B cell (primary cell): ENCODE data around the gene TFF2. TPM values are rescaled to one million over a fixed set of nuclear protein-coding genes. Genes with fewer than 3 reads are reported as not detected.

Source experiments
- ATAC-seq: fragments of 200-7000 bp; cut with Tn5 transposase; one replicate; pipeline ENCODE4 v1.10.0; 2021; ENCODE audit warnings: low read depth, mild to moderate bottlenecking, moderate number of reproducible peaks, moderate library complexity
- CTCF ChIA-PET: fragments of 350-600 bp; sonication (Branson Sonifier 250); formaldehyde crosslinking; loops from one replicate; lab custom pipeline; 2021; ENCODE audit warnings: antibody characterized with exemption, inconsistent platforms; lab: Charles Lee
- POLR2A ChIA-PET: fragments of 350-600 bp; sonication (Branson Sonifier 250); formaldehyde crosslinking; loops from one replicate; lab custom pipeline; 2021; ENCODE audit warnings: antibody characterized with exemption; lab: Charles Lee
- DNase-seq: peaks from one replicate; pipeline ENCODE4 v3.0.0; 2013
- H2AFZ ChIP-seq: 2 replicates; pipeline ENCODE4 v1.6.1; 2012; ENCODE audit warnings: mild to moderate bottlenecking, low read depth, low read length; ENCODE audit not compliant: insufficient read depth, poor library complexity, severe bottlenecking
- H3K27ac ChIP-seq, 2 donors: 1 replicate in 1 of 2; 2 replicates in 1 of 2; pipeline ENCODE4 v1.5.1; 2012 to 2013; ENCODE audit warnings: low read length in 2 of 2, mild to moderate bottlenecking in 2 of 2, moderate library complexity in 1 of 2
- H3K27me3 ChIP-seq, 4 experiments: fragments of 200-600 bp in 1 of 4; sonication (generic) in 1 of 4; replicated peaks in 1 of 4; 1 replicate in 2 of 4; 2 replicates in 2 of 4; pipeline versions ENCODE4 v1.6.1 to v1.7.0; 2013 to 2016; ENCODE audit warnings: low read length in 3 of 4, mild to moderate bottlenecking in 2 of 4, mixed read lengths in 1 of 4, moderate library complexity in 1 of 4; ENCODE audit not compliant: insufficient read depth in 4 of 4, control insufficient read depth in 3 of 4; ENCODE audit errors: control extremely low read depth in 1 of 4
- H3K36me3 ChIP-seq, 2 experiments: replicated peaks in 1 of 2; 1 replicate in 1 of 2; 2 replicates in 1 of 2; pipeline versions ENCODE4 v1.6.1 to v1.7.1; 2013; ENCODE audit warnings: low read length in 1 of 2; ENCODE audit not compliant: insufficient read depth in 2 of 2, control insufficient read depth in 1 of 2; ENCODE audit errors: control extremely low read depth in 1 of 2, extremely low read depth in 1 of 2
- H3K4me1 ChIP-seq, 2 donors: fragments of 200-600 bp in 1 of 2; sonication (generic) in 1 of 2; 1 replicate in 1 of 2; 2 replicates in 1 of 2; pipeline versions ENCODE4 v1.5.1 to v1.6.1; 2013 to 2017; ENCODE audit warnings: low read length in 2 of 2; ENCODE audit not compliant: control insufficient read depth in 2 of 2, insufficient read depth in 2 of 2
- H3K4me2 ChIP-seq: replicated peaks from 2 replicates; pipeline ENCODE3; 2012; ENCODE audit warnings: mild to moderate bottlenecking, low read depth, low read length; ENCODE audit not compliant: poor library complexity, severe bottlenecking
- H3K4me3 ChIP-seq, 5 experiments: fragments of 200-600 bp in 1 of 5; sonication (generic) in 1 of 5; 1 replicate in 3 of 5; 2 replicates in 2 of 5; pipeline versions ENCODE4 v1.5.1 to v1.7.0; 2011 to 2016; ENCODE audit warnings: low read length in 4 of 5, mild to moderate bottlenecking in 4 of 5, low read depth in 2 of 5, control low read depth in 1 of 5, moderate library complexity in 1 of 5; ENCODE audit not compliant: insufficient read depth in 1 of 5; ENCODE audit errors: control extremely low read depth in 1 of 5, extremely low read depth in 1 of 5
- H3K79me2 ChIP-seq: fragments of 200-600 bp; sonication (generic); one replicate; pipeline ENCODE4 v1.6.0; 2016; ENCODE audit warnings: low read length; ENCODE audit not compliant: control insufficient read depth, insufficient read depth
- H3K9ac ChIP-seq: fragments of 200-600 bp; sonication (generic); 2 replicates; pipeline ENCODE4 v1.6.1; 2017; ENCODE audit warnings: mild to moderate bottlenecking, low read length, moderate library complexity
- H3K9me3 ChIP-seq, 3 donors: one replicate each; pipeline versions ENCODE4 v1.6.1 to v1.7.1; 2013; ENCODE audit warnings: low read length in 2 of 3; ENCODE audit not compliant: control insufficient read depth in 2 of 3, insufficient read depth in 1 of 3; ENCODE audit errors: control extremely low read depth in 1 of 3
- H4K20me1 ChIP-seq: 2 replicates; pipeline ENCODE4 v1.6.0; 2012; ENCODE audit warnings: mild to moderate bottlenecking, low read length; ENCODE audit not compliant: insufficient read depth, control insufficient read depth, poor library complexity, severe bottlenecking
- H3K27ac Mint-ChIP-seq: one replicate; pipeline ENCODE4 v1.8.0; 2021; ENCODE audit warnings: mixed read lengths
- H3K27me3 Mint-ChIP-seq: one replicate; pipeline ENCODE4 v1.8.0; 2021; ENCODE audit warnings: mixed read lengths
- H3K4me1 Mint-ChIP-seq: one replicate; pipeline ENCODE4 v1.8.0; 2021; ENCODE audit warnings: mixed read lengths
- H3K4me3 Mint-ChIP-seq: one replicate; pipeline ENCODE4 v1.8.0; 2021; ENCODE audit warnings: mixed read lengths
- H3K9me3 Mint-ChIP-seq: one replicate; pipeline ENCODE4 v1.8.0; 2022; ENCODE audit warnings: mixed read lengths; ENCODE audit not compliant: insufficient read depth
- EZH2 ChIP-seq: IDR thresholded peaks from 2 replicates; pipeline ENCODE4 v1.6.1; 2012; ENCODE audit warnings: borderline replicate concordance, low read depth, mild to moderate bottlenecking, moderate library complexity, low read length; ENCODE audit not compliant: insufficient read depth, poor library complexity, severe bottlenecking
- WGBS: methylation state at CpG from one replicate; pipeline ENCODE4 v1.1.5; 2013; ENCODE audit warnings: missing lambda C conversion rate; ENCODE audit not compliant: insufficient coverage; 5-methylcytosine and 5-hydroxymethylcytosine counted together
- intact Hi-C: fragments of 100-400 bp; cut with micrococcal nuclease; formaldehyde crosslinking; loops from one replicate; pipeline ENCODE4 v1.10.0; 2022
- polyA plus RNA-seq: library from polyadenylated mRNA; depleted of rRNA; stranded (reverse); fragments of >200 nt; gene quantifications from 2 replicates; pipeline ENCODE4 v1.2.3, GENCODE V29; 2012
- total RNA-seq, 2 donors: library from RNA; stranded (reverse); fragments of 120-200 nt in 1 of 2; gene quantifications; 1 replicate in 1 of 2; 2 replicates in 1 of 2; pipeline versions ENCODE4 v1.2.3 to v1.2.4, GENCODE V29; 2013 to 2022
- TF ChIP-seq, protein P1 (sequence below): fragments of 200-600 bp; IDR thresholded peaks from one replicate; pipeline ENCODE4 v1.8.0; 2022; ENCODE audit warnings: antibody characterized with exemption, mild to moderate bottlenecking

TFF2 gene
- total and polyA plus RNA-seq, 2 donors (not counting 1 experiment from before 2014, with no cell fraction given): not detected

DNA sequence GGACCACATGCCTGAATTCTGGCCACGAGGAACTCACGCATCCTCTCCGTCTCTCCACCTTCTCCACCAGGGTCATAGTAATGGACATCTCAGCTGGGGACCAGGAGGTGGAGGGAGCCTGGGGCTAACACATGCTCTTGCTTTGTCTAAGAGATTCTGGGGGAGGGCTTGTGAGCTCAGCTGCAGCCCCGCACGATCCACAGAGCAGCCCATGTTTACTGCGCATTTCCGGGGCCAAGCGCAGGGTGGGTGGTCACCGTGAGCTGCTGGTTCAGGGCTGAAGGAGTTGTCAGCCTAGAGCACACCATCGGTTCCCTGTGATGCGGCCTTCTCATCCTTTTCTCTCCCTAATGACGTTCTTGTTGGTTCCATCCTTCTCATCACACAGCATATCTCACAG, 7.5 kb upstream of the TFF2 start:
- ChIA-PET POLR2A (no interaction called here), CTCF (no interaction called here)
- Mint-ChIP-seq H3K27me3 (peaks cover 38% of the 10 kb centered on the region), H3K4me1 (no peaks in the 10 kb centered on the region), H3K27ac (no peak overlapping the region), H3K9me3 (peaks cover 10% of the 10 kb centered on the region), H3K4me3 (no peak overlapping the region)
- Histone ChIP-seq H3K4me1 (no peaks in the 10 kb centered on the region), H3K9ac (no peak overlapping the region), H3K79me2 (no peaks in the 10 kb centered on the region), H3K36me3 (no peaks in the 10 kb centered on the region), H3K27me3 (peaks cover 0 to 21% (median 4%) of the 10 kb centered on the region in 4 experiments), H4K20me1 (no peaks in the 10 kb centered on the region), H3K9me3 (peaks cover 10 to 26% (median 16%) of the 10 kb centered on the region in 3 donors), H3K4me2 (no peak overlapping the region), H3K4me3 (no peak overlapping the region), H3K27ac (no peak overlapping the region), H2AFZ (no peak overlapping the region)
- WGBS: 98% methylated on average over 9 of the region's 12 CpGs
- intact Hi-C loops: no loop called here
- ATAC-seq (no peak), DNase-seq (no peak)
- TF ChIP-seq, protein P1, sequence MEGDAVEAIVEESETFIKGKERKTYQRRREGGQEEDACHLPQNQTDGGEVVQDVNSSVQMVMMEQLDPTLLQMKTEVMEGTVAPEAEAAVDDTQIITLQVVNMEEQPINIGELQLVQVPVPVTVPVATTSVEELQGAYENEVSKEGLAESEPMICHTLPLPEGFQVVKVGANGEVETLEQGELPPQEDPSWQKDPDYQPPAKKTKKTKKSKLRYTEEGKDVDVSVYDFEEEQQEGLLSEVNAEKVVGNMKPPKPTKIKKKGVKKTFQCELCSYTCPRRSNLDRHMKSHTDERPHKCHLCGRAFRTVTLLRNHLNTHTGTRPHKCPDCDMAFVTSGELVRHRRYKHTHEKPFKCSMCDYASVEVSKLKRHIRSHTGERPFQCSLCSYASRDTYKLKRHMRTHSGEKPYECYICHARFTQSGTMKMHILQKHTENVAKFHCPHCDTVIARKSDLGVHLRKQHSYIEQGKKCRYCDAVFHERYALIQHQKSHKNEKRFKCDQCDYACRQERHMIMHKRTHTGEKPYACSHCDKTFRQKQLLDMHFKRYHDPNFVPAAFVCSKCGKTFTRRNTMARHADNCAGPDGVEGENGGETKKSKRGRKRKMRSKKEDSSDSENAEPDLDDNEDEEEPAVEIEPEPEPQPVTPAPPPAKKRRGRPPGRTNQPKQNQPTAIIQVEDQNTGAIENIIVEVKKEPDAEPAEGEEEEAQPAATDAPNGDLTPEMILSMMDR: no peak
- TF ChIP-seq EZH2: no peak

DNA sequence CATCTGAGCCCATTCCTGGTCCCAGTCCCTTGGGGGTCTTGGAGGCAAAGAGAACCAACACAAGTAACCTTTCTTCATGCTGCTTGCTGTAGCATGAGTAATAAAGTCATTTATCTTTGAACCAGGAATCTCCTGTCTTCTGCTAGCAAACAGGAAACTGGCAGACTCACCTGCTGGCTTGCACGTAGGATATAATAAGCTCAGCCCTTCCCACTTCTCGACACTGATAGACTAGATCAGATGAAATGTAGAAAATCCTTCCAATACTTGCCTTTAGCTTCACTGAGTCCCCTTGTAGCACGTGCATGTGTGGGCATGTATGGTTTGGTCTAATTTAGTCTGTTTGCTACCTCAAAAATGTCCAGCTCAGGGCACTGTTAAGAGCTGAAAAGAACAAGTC, 6.5 kb upstream of the TFF2 start:
- H3K27me3 Mint-ChIP-seq: peaks cover 42% of the 10 kb centered on the region
- H3K36me3 ChIP-seq: no peaks in the 10 kb centered on the region
- CTCF ChIA-PET: no interaction called here
- no peak for ATAC-seq
- peaks cover 10 to 26% (median 16%) of the 10 kb centered on the region in 3 donors for H3K9me3 ChIP-seq
- H3K79me2 ChIP-seq: no peaks in the 10 kb centered on the region
- no peak overlapping the region for H3K9ac ChIP-seq
- intact Hi-C loops: no loop called here
- H3K4me3 ChIP-seq: no peak overlapping the region
- no peak overlapping the region for H3K27ac ChIP-seq
- WGBS: no CpG with 5 or more reads among the region's 3 CpGs
- TF ChIP-seq EZH2: no peak
- TF ChIP-seq, protein P1: no peak
- H3K9me3 Mint-ChIP-seq: peaks cover 10% of the 10 kb centered on the region
- no peaks in the 10 kb centered on the region for H3K4me1 Mint-ChIP-seq
- peaks cover 0 to 21% (median 3%) of the 10 kb centered on the region in 4 experiments for H3K27me3 ChIP-seq
- no peak for DNase-seq
- H3K4me3 Mint-ChIP-seq: no peak overlapping the region
- H3K4me1 ChIP-seq: no peaks in the 10 kb centered on the region
- no peak overlapping the region for H2AFZ ChIP-seq
- POLR2A ChIA-PET: no interaction called here
- no peak overlapping the region for H3K27ac Mint-ChIP-seq
- no peak overlapping the region for H3K4me2 ChIP-seq
- H4K20me1 ChIP-seq: no peaks in the 10 kb centered on the region
